SK-N-SH (cell line): ENCODE measurements around the gene DOK7.

Experiments used
- CHD2 ChIP-seq: fragments of 150-350 bp; IDR thresholded peaks from 2 replicates; pipeline ENCODE4 v1.6.1; 2018; ENCODE audit warnings: low read length; ENCODE audit not compliant: partially characterized antibody
- CTCF ChIP-seq: fragments of 200-600 bp; sonication (generic); IDR thresholded peaks from 2 replicates; pipeline ENCODE4 v1.6.1; 2017; ENCODE audit warnings: antibody characterized with exemption, mild to moderate bottlenecking, moderate library complexity
- EP300 ChIP-seq, 2 experiments: IDR thresholded peaks; 2 replicates each; pipeline versions ENCODE4 v1.4.0 to v1.6.1; 2012; ENCODE audit warnings: borderline replicate concordance in 1 of 2, low read depth in 1 of 2, low read length in 1 of 2
- MAX ChIP-seq: IDR thresholded peaks from 2 replicates; pipeline ENCODE4 v1.4.0; 2012; ENCODE audit warnings: low read depth
- NRF1 ChIP-seq: IDR thresholded peaks from 2 replicates; pipeline ENCODE4 v1.6.1; 2012; ENCODE audit warnings: low read depth, mild to moderate bottlenecking, low read length
- PBX3 ChIP-seq: IDR thresholded peaks from 2 replicates; pipeline ENCODE4; 2012
- RFX5 ChIP-seq: IDR thresholded peaks from 2 replicates; pipeline ENCODE4 v1.6.1; 2012; ENCODE audit warnings: mild to moderate bottlenecking, improper control_type of control experiment, low read length
- TAF1 ChIP-seq: IDR thresholded peaks from 2 replicates; pipeline ENCODE4 v1.6.1; 2012; ENCODE audit warnings: low read depth, mild to moderate bottlenecking, low read length, moderate library complexity, borderline replicate concordance

- TF ChIP-seq TAF1: no peak
- TF ChIP-seq RFX5: no peak
- TF ChIP-seq CHD2: no peak
- TF ChIP-seq MAX: no peak
- no peak for TF ChIP-seq NRF1
- no peak for TF ChIP-seq EP300 (IDR thresholded peaks at IDR 0.05; ENCODE audit: borderline replicate concordance in 1 of 2, low read depth in 1 of 2, low read length in 1 of 2)
- TF ChIP-seq PBX3: no peak
- no peak for TF ChIP-seq CTCF
These were observed 8.8 kb downstream of the DOK7 start for GRCh38 chr4:3471886-3472285.
